Stimulated activated CD4-positive, alpha-beta T cell treated with anti-CD3 and anti-CD28 coated beads, Interleukin-4, amount 100 ng/mL, for 4 hours (primary cell): ENCODE measurements around the gene KRTAP10-6.
"Not testable (repeated sequence)": the region's sequence is repeated elsewhere in the genome, so short reads cannot be mapped to it uniquely, and the experiment has no call there.

Experiments used
- DNase-seq, 2 experiments: peaks; one replicate each; pipeline ENCODE4 v3.0.0-alpha.2; 2020

KRTAP10-6 gene

GRCh38 chr21:44592446-44593311 lies at the start of gene KRTAP10-6:
Gene KRTAP10-6 (minus strand): TSS chr21:44592505. CDS start chr21:44592484, 21 bp downstream.
- DNase-seq, result no peak

- DNase-seq, result no peak
Measured at GRCh38 chr21:44640761-44641160, 48.5 kb upstream of the KRTAP10-6 start.

GRCh38 chr21:44639331-44639655 lies 47.0 kb upstream of the KRTAP10-6 start:
- no peak for DNase-seq

GRCh38 chr21:44638506-44639330 lies 46.4 kb upstream of the KRTAP10-6 start:
- not testable (repeated sequence) for DNase-seq

- not testable (repeated sequence) for DNase-seq
Measured at GRCh38 chr21:44637851-44638348, 45.6 kb upstream of the KRTAP10-6 start.

GRCh38 chr21:44637018-44637850 lies 44.9 kb upstream of the KRTAP10-6 start, which contains the start of gene KRTAP10-10:
Gene KRTAP10-10 (plus strand): TSS chr21:44637356. CDS start chr21:44637418, 62 bp downstream.
- DNase-seq, result no peak

GRCh38 chr21:44636209-44637017 lies 44.1 kb upstream of the KRTAP10-6 start:
- no peak for DNase-seq

- no peak for DNase-seq
Measured at GRCh38 chr21:44632067-44632466, 39.8 kb upstream of the KRTAP10-6 start.

GRCh38 chr21:44630440-44630839 lies 38.1 kb upstream of the KRTAP10-6 start:
- no peak for DNase-seq

GRCh38 chr21:44628707-44629391 lies 36.5 kb upstream of the KRTAP10-6 start:
- DNase-seq, result no peak

GRCh38 chr21:44627831-44628233 lies 35.5 kb upstream of the KRTAP10-6 start:
- not testable (repeated sequence) for DNase-seq

- not testable (repeated sequence) for DNase-seq
Measured at GRCh38 chr21:44627181-44627822, 35.0 kb upstream of the KRTAP10-6 start.

- DNase-seq, result no peak
Measured at GRCh38 chr21:44626673-44627143, 34.4 kb upstream of the KRTAP10-6 start, which contains the start of gene KRTAP10-9. Gene KRTAP10-9 (plus strand): TSS chr21:44627093. CDS start chr21:44627172, 79 bp downstream.

GRCh38 chr21:44626262-44626661 lies 34.0 kb upstream of the KRTAP10-6 start:
- no peak for DNase-seq

GRCh38 chr21:44625756-44626155 lies 33.5 kb upstream of the KRTAP10-6 start:
- DNase-seq, result no peak

- DNase-seq, result no peak
Measured at GRCh38 chr21:44623575-44623974, 31.3 kb upstream of the KRTAP10-6 start.

GRCh38 chr21:44619886-44620285 lies 27.6 kb upstream of the KRTAP10-6 start:
- no peak for DNase-seq

- peak; percentile 34 to 68 for DNase-seq
Measured at GRCh38 chr21:44618909-44619308, 26.6 kb upstream of the KRTAP10-6 start.

GRCh38 chr21:44618504-44618903 lies 26.2 kb upstream of the KRTAP10-6 start:
- DNase-seq, result no peak

- DNase-seq, result no peak
Measured at GRCh38 chr21:44617071-44617501, 24.8 kb upstream of the KRTAP10-6 start.
